ENCODE results near the gene LMO1.

LMO1 gene

DNA sequence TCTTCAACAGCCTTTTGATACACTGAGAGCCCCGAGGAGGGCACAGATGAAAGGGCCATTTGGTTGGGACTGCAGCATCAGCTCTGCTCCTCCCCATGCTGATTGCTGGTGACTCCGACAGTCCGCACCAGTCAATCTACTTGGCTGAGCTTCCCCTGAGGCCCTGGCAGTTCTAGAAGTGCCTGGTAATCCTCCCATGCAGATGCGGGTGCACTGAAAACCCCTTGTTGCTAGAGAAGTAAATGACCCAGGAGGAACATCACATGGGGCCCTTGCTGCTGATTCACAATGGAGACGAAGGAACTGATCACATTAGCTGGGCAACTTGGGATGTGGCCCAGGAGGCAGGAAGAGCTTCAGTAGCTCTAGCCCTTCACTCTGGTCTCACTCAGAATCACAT lies 59.7 kb downstream of the LMO1 start:
- no peak for DNase-seq (ENCODE audit: low read depth)

DNA sequence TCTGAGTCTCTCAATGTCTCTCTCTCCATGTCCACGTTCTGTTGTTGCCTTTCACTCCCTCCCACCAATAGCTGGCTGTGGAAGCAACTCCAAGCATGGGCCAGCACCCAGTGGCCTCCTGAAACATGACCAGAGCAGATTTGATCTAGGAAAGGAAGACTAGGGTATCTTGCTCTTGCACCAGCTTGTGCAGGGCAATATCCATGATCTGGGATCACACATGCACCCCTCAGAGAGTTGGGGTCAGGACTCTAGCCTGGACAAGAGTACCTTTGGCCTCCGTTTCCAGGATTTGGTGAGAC lies 60.3 kb downstream of the LMO1 start:
- no peak for DNase-seq (ENCODE audit: low read depth)

DNA sequence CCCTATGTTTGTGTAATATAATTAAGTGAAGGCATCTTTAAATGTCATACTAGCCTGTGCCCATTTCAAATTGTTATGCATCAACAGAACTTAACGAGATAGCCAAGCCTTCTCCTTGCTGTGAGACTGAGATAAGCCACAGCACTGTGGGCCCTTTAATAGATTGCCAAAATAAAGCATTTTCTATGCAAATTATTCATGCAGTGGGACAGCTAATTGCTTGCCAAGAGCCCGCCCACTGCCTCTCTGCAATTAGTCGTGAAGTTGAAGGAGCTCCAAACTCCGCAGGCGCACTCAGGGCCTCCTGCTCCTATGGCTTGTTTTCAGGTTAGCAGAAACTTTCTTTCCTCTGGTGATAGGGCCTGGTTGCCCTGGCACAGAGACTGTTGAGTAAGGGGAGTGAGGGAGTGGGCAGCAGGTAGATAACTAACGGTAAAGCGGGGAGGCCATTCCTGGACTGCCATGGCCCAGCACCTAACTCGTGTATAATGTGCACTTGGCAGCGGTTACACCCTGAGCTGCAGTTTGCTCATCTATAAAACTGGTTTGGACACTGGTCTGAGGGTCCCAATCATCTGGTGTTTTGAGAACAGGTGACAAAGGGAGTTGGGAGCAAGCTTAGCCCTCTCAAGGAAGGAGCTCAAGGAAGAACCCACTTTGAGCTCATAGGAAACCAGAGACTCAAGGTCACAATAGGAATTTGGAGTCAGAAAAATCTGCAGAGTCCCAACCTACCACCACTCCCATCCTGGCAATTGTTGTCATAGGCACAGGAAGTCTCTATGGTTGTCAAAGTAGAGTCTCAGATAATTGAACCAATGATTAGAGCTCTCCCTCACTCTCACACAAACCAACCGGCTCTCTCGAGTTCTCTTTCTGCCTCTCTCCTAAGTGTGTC lies 60.9 kb downstream of the LMO1 start:
- DNase-seq (ENCODE audit: low read depth) = no peak

- DNase-seq (ENCODE audit: low read depth) = no peak
Observed at GRCh38 chr11:8201644-8202365, 61.9 kb downstream of the LMO1 start.

DNA sequence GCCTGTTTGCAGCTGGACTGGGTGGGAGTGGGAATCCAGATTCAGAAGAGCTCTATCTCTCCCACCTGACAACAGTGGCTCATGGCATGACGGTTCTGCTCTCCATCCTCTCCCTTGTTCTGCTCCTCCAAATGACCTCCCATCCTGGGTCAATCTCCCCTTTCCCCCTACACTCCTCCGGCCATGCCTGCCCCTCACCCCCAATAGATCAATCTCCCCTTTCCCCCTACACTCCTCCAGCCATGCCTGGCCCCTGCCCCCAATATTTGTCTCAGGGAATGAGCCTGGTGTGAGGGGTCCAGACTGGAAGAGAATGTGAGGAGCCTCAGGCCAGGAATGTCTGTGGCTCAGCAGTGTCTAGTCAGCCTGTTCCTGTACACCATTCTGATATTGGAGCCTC lies 64.0 kb downstream of the LMO1 start:
- no peak for DNase-seq (ENCODE audit: low read depth)

DNA sequence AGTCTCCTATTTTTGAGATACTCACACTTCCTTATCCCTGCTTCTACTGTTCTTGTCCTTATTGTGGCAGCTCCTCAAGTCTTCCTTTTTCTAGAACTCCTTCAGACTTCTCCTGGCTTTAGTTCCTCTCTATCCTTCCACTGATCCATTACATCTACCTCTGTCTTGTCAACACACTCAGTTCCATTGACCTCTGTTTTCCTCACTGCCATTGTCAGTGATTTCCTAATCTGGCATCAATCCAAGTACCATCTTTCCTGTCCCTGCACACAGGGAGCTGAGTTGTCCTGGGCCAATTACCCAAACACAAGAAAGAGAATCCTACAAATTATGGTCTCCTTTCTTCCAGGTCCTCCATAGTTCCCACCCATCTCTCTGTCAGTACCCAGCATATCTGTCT lies 66.9 kb downstream of the LMO1 start:
- DNase-seq (ENCODE audit: low read depth) = no peak

DNA sequence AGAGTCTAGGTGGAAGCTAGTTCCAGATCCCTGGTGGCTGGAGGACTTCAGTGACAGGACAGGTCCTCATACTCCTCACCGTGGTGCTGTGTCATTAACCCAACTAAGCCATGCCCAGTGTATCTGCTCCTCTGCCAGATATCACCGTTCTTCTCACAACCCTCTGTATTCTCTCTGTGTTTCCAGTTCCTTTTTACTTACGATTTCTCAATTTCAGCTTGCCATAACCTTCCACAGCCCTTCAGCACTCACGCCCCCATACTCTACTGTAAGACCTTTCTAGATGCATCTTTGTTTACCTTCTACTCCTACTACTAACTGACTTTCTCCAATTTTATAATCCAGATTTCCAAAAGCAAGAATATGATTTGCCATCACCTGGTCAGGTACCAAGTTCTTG lies 68.7 kb downstream of the LMO1 start:
- DNase-seq (ENCODE audit: low read depth) = no peak

- no peak for DNase-seq (ENCODE audit: low read depth)
Observed at GRCh38 chr11:8192896-8193209, 70.8 kb downstream of the LMO1 start.

GRCh38 chr11:8192016-8192895 lies 71.4 kb downstream of the LMO1 start:
- DNase-seq (ENCODE audit: low read depth) = no peak

DNA sequence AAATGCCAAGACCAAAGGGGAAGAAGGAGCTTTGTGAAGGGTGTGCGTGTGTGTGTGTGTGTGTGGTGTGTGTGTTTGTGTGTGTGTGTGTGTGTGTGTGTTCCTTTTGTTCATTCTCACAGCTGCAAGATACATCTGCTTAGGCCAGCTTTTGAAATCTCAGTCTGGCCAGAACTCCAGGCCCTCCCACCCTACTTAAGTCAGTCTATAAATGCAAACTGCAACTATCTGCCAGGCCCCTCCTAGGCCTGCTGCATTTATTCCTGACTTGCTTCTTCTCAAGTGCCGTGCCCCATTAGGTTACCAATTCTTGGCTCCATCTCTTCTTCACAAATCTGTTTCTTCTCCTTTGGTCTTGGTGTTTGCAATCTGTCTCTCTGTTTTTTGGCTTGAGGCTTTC lies 73.2 kb downstream of the LMO1 start:
- no peak for DNase-seq (ENCODE audit: low read depth)

GRCh38 chr11:8186429-8186828 lies 77.2 kb downstream of the LMO1 start:
- DNase-seq (ENCODE audit: low read depth) = no peak

- DNase-seq (ENCODE audit: low read depth) = no peak
Observed at GRCh38 chr11:8183111-8183510, 80.6 kb downstream of the LMO1 start.

DNA sequence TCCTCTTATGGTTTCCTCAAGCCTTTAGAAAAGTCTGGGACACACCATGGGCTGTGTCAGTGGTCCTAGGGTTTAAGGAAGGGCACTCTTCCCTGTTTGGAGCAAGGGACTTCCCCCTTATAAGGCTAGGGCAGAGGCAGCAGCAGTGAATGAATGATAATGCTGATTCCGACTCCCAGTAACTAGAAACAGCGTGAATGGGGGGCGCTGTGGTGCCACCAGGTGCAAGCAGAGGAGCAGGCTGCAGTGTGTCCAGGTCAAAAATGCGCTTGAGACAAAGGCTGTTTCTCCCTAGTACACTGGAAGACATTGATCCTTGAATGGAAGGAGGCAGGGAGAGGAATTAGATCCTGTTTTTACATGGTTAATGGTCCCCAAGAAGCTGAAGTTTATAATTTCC lies 83.2 kb downstream of the LMO1 start:
- no peak for DNase-seq (ENCODE audit: low read depth)

DNA sequence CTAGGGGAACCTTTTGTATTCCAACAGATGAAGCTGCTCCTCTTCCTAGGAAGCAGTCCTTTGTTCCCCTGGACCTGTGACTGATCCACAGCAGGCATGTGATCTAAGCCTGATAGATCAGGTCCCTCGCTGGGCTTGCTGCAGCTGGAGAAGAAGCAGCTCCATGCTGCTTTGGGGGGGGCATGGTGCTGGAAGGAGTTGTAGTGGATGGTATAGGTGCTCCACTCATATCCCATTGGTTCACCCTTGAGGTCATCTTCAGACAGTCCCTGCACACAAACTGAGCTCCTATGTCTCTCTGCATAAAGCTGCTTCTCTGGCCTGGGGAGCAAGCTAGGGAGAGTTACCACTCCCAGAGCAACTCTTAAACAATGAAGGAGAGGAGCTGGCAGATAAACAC lies 85.4 kb downstream of the LMO1 start:
- DNase-seq (ENCODE audit: low read depth) = no peak

DNA sequence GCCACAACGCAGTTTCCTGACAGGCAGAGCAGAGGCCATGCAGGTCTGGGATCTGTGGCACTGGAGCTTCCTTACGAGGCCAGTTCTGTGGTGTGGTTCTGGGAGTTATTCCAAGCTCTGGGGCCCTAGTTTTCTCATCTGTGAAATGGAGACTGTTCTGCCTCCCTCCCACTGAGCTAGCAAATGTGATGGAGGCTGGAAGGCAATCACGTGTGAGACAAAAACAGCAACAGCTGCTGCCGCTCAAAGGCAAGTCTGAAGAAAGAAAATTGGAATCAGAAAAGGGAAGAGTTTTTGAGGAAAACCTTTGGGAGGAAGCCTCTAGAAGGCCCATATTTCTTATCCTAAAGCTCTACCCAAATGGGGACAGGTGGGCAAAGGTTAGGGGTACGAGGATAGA lies 86.5 kb downstream of the LMO1 start:
- DNase-seq (ENCODE audit: low read depth) = no peak

Measured in T-helper 22 cell (primary cell).